BJ (cell line): ENCODE results near the gene PKMYT1. TPM values are rescaled to one million over a fixed set of nuclear protein-coding genes. Genes with fewer than 3 reads are reported as not detected.

ENCODE experiments used
- CTCF ChIA-PET: fragments of 350-600 bp; formaldehyde crosslinking; extraction: SDS; loops from one replicate; lab custom pipeline; 2021; ENCODE audit warnings: antibody characterized with exemption, inconsistent platforms; lab: Yijun Ruan, JAX
- POLR2A ChIA-PET: fragments of 300-600 bp; sonication (Branson Sonifier 250); formaldehyde crosslinking; extraction: SDS; loops from one replicate; lab custom pipeline; 2021; ENCODE audit warnings: antibody characterized with exemption; lab: Charles Lee
- DNase-seq: peaks from one replicate; pipeline ENCODE4 v3.0.0-alpha.2; 2011; ENCODE audit warnings: low read depth
- H3K27me3 ChIP-seq: 2 replicates; pipeline ENCODE4 v1.6.0; 2011; ENCODE audit warnings: low read length; ENCODE audit not compliant: control insufficient read depth, insufficient read depth
- H3K36me3 ChIP-seq: 2 replicates; pipeline ENCODE4 v1.5.1; 2011; ENCODE audit warnings: low read length; ENCODE audit not compliant: control insufficient read depth, insufficient read depth
- H3K4me3 ChIP-seq: 2 replicates; pipeline ENCODE4 v1.5.1; 2011; ENCODE audit warnings: low read depth, mild to moderate bottlenecking, control low read depth, low read length
- CTCF ChIP-seq: IDR thresholded peaks from 2 replicates; pipeline ENCODE4 v1.5.1; 2011; ENCODE audit warnings: low read depth, mild to moderate bottlenecking, control low read depth, inconsistent platforms, low read length, moderate library complexity; ENCODE audit not compliant: insufficient read depth
- polyA plus RNA-seq: library from polyadenylated mRNA; depleted of rRNA; stranded (reverse); fragments of >200 nt; gene quantifications from 2 replicates; pipeline ENCODE4 v1.2.3, GENCODE V29; 2011

The PKMYT1 gene
- polyA plus RNA-seq, 1 experiment: 6.9 TPM

- no peak overlapping the region for H3K4me3 ChIP-seq
- H3K27me3 ChIP-seq: peaks cover 5% of the 10 kb centered on the region
- H3K36me3 ChIP-seq: peaks cover 19% of the 10 kb centered on the region
- ChIA-PET CTCF (interaction anchor here (0.6 to 9.4 kb wide), 12 partner anchors 6 to 104 kb away, joined by 3 to 97 read pairs (median 6); partner anchors contain the start of genes BICDL2, CLDN9, HCFC1R1 and MMP25), POLR2A (no interaction called here)
- DNase-seq: no peak
- TF ChIP-seq CTCF: no peak
Observed at GRCh38 chr16:3027489-3027795, 47.2 kb upstream of the PKMYT1 start.

GRCh38 chr16:3026609-3027488 is 46.6 kb upstream of the PKMYT1 start:
- ChIA-PET CTCF (interaction anchor here (0.6 to 9.4 kb wide), 6 partner anchors 10 to 105 kb away, joined by 3 to 97 read pairs (median 8); partner anchors contain the start of genes BICDL2 and MMP25), POLR2A (no interaction called here)
- no peak for TF ChIP-seq CTCF
- Histone ChIP-seq H3K4me3 (no peak overlapping the region), H3K36me3 (peaks cover 22% of the 10 kb centered on the region), H3K27me3 (peaks cover 2% of the 10 kb centered on the region; the same call in 1 of the 2 replicates)
- DNase-seq: no peak

GRCh38 chr16:3026003-3026378 is 45.7 kb upstream of the PKMYT1 start:
- no peak for TF ChIP-seq CTCF
- CTCF ChIA-PET: interaction anchor here (1.5 to 9.4 kb wide), 2 partner anchors 16 to 22 kb away, joined by 8 to 97 read pairs; partner anchors contain the start of gene MMP25
- POLR2A ChIA-PET: no interaction called here
- Histone ChIP-seq H3K27me3 (peaks cover 2% of the 10 kb centered on the region; the same call in 1 of the 2 replicates), H3K4me3 (no peak overlapping the region), H3K36me3 (peaks cover 28% of the 10 kb centered on the region)
- DNase-seq: no peak

GRCh38 chr16:3025032-3026002 is 45.1 kb upstream of the PKMYT1 start:
- TF ChIP-seq CTCF: no peak
- H3K27me3 ChIP-seq: peaks cover 2% of the 10 kb centered on the region; the same call in 1 of the 2 replicates
- POLR2A ChIA-PET: interaction anchor here (0.6 to 0.7 kb wide), 2 partner anchors 811 to 990 kb away, joined by 4 to 21 read pairs; partner anchors contain the start of gene PGP
- CTCF ChIA-PET: interaction anchor here (1.5 to 9.4 kb wide), 2 partner anchors 17 to 22 kb away, joined by 8 to 97 read pairs; partner anchors contain the start of gene MMP25
- H3K4me3 ChIP-seq: no peak overlapping the region
- H3K36me3 ChIP-seq: peaks cover 28% of the 10 kb centered on the region
- no peak for DNase-seq
